ENCODE results near the gene SLC2A11. TPM values are rescaled to one million over a fixed set of nuclear protein-coding genes. Genes with fewer than 3 reads are reported as not detected.

Gene SLC2A11
- total RNA-seq, 1 experiment from 2014 or later = 18.9 TPM

- Mint-ChIP-seq H3K36me3 (ENCODE audit: insufficient read depth, unreplicated experiment) (peaks cover 26% of the 10 kb centered on the region), H3K9me3 (ENCODE audit: low read depth, unreplicated experiment) (no peaks in the 10 kb centered on the region), H3K27me3 (ENCODE audit: unreplicated experiment) (no peaks in the 10 kb centered on the region), H3K4me1 (ENCODE audit: low read depth, unreplicated experiment) (no peaks in the 10 kb centered on the region), H3K27ac (ENCODE audit: unreplicated experiment) (no peak overlapping the region), H3K4me3 (ENCODE audit: low read depth, unreplicated experiment) (no peak overlapping the region)
- CTCF ChIA-PET = interaction anchor here (0.6 kb wide), 1 partner anchor 714 kb away, joined by 3 read pairs; no protein-coding TSS in a partner anchor
- intact Hi-C loops (cut with micrococcal nuclease; ENCODE audit: unreplicated experiment) = no loop called here
- DNase-seq = no peak
- TF ChIP-seq CTCF (IDR thresholded peaks at IDR 0.05; ENCODE audit: unreplicated experiment) = no peak
- no TSS peak for BruUV-seq (replicated peaks)
These were observed 41.3 kb upstream of the SLC2A11 start for GRCh38 chr22:23816156-23816976.

GRCh38 chr22:23817146-23817545 lies 40.5 kb upstream of the SLC2A11 start:
- no TSS peak for BruUV-seq (replicated peaks)
- no peaks in the 10 kb centered on the region for H3K27me3 Mint-ChIP-seq (ENCODE audit: unreplicated experiment)
- H3K4me1 Mint-ChIP-seq (ENCODE audit: low read depth, unreplicated experiment) = no peaks in the 10 kb centered on the region
- H3K27ac Mint-ChIP-seq (ENCODE audit: unreplicated experiment) = no peak overlapping the region
- no peak for TF ChIP-seq CTCF (IDR thresholded peaks at IDR 0.05; ENCODE audit: unreplicated experiment)
- H3K36me3 Mint-ChIP-seq (ENCODE audit: insufficient read depth, unreplicated experiment) = peaks cover 29% of the 10 kb centered on the region
- H3K9me3 Mint-ChIP-seq (ENCODE audit: low read depth, unreplicated experiment) = no peaks in the 10 kb centered on the region
- DNase-seq = no peak
- intact Hi-C loops (cut with micrococcal nuclease; ENCODE audit: unreplicated experiment) = no loop called here
- CTCF ChIA-PET = interaction anchor here (0.6 kb wide), 1 partner anchor 713 kb away, joined by 3 read pairs; no protein-coding TSS in a partner anchor
- H3K4me3 Mint-ChIP-seq (ENCODE audit: low read depth, unreplicated experiment) = no peak overlapping the region

- no TSS peak for BruUV-seq (replicated peaks)
These were observed 39.1 kb upstream of the SLC2A11 start for GRCh38 chr22:23818541-23818940.

GRCh38 chr22:23820748-23821211 lies 36.9 kb upstream of the SLC2A11 start:
- intact Hi-C loops (cut with micrococcal nuclease; ENCODE audit: unreplicated experiment) = no loop called here
- CTCF ChIA-PET = interaction anchor here (0.6 kb wide), 1 partner anchor 10 kb away, joined by 3 read pairs; no protein-coding TSS in a partner anchor
- Mint-ChIP-seq H3K4me3 (ENCODE audit: low read depth, unreplicated experiment) (no peak overlapping the region), H3K4me1 (ENCODE audit: low read depth, unreplicated experiment) (no peaks in the 10 kb centered on the region), H3K36me3 (ENCODE audit: insufficient read depth, unreplicated experiment) (peaks cover 38% of the 10 kb centered on the region), H3K27me3 (ENCODE audit: unreplicated experiment) (no peaks in the 10 kb centered on the region), H3K27ac (ENCODE audit: unreplicated experiment) (no peak overlapping the region), H3K9me3 (ENCODE audit: low read depth, unreplicated experiment) (no peaks in the 10 kb centered on the region)
- TF ChIP-seq CTCF (IDR thresholded peaks at IDR 0.05; ENCODE audit: unreplicated experiment) = no peak
- BruUV-seq (replicated peaks) = no TSS peak
- no peak for DNase-seq

More at GRCh38 chr22:23818541-23818940, 39.1 kb upstream of the SLC2A11 start:
- Mint-ChIP-seq H3K27ac (ENCODE audit: unreplicated experiment) (no peak overlapping the region), H3K4me3 (ENCODE audit: low read depth, unreplicated experiment) (no peak overlapping the region), H3K9me3 (ENCODE audit: low read depth, unreplicated experiment) (no peaks in the 10 kb centered on the region), H3K36me3 (ENCODE audit: insufficient read depth, unreplicated experiment) (peaks cover 43% of the 10 kb centered on the region), H3K4me1 (ENCODE audit: low read depth, unreplicated experiment) (no peaks in the 10 kb centered on the region), H3K27me3 (ENCODE audit: unreplicated experiment) (no peaks in the 10 kb centered on the region)
- CTCF ChIA-PET = interaction anchor here (0.6 kb wide), 1 partner anchor 80 kb away, joined by 3 read pairs; no protein-coding TSS in a partner anchor
- no peak for TF ChIP-seq CTCF (IDR thresholded peaks at IDR 0.05; ENCODE audit: unreplicated experiment)
- DNase-seq = no peak
- intact Hi-C loops (cut with micrococcal nuclease; ENCODE audit: unreplicated experiment) = no loop called here

All from Calu3 (cell line).